Smooth muscle cell of the pulmonary artery (primary cell): Measurements from ENCODE around the gene MMP12. TPM values are rescaled to one million over a fixed set of nuclear protein-coding genes. Genes with fewer than 3 reads are reported as not detected.

Source experiments
- total RNA-seq: library from RNA; depleted of rRNA; stranded (reverse); fragments of >200 nt; gene quantifications from 2 replicates; pipeline ENCODE4 v1.2.3, GENCODE V29; 2014

Gene MMP12
- 0.07 and 0.17 TPM in 2 replicates for total RNA-seq

GRCh38 chr11:102874852-102875251, at the start of gene MMP12:
Gene MMP12, minus strand, starts transcription at chr11:102874982. Its CDS starts 45 bp downstream, at chr11:102874937.

GRCh38 chr11:102843489-102843888, 31.3 kb downstream of the MMP12 start, which contains the start of gene MMP3:
Gene MMP3, minus strand, starts transcription at chr11:102843609. Its CDS starts 63 bp downstream, at chr11:102843546.

Other genes with a start within 250 kb of the MMP12 start
- gene MMP20, start 249.7 kb downstream of the MMP12 start, total RNA-seq = not detected in 2 replicates
- not detected in 2 replicates for gene MMP27, start 169.2 kb downstream of the MMP12 start, total RNA-seq
- gene MMP8, start 150.0 kb downstream of the MMP12 start, total RNA-seq = 0.07 TPM in 2 replicates
- 3.8 and 5.1 TPM in 2 replicates for gene MMP10, start 94.4 kb downstream of the MMP12 start, total RNA-seq
- 746 and 915 TPM in 2 replicates for gene MMP1, start 76.8 kb downstream of the MMP12 start, total RNA-seq
- gene MMP3, start 31.4 kb downstream of the MMP12 start, total RNA-seq = 0.40 TPM in 1 of 2 replicates, not detected in the other
- gene MMP13, start 80.8 kb upstream of the MMP12 start, total RNA-seq = not detected in 2 replicates
- gene DCUN1D5, start 217.2 kb upstream of the MMP12 start, total RNA-seq = 35.8 and 40.5 TPM in 2 replicates
- gene DYNC2H1, start 234.4 kb upstream of the MMP12 start, total RNA-seq = 53.4 and 54.2 TPM in 2 replicates